NAMALWA (cell line): Measurements from ENCODE around the gene AFF3.

Source experiments
- DNase-seq: peaks from one replicate; pipeline ENCODE4 v3.0.0-alpha.2; 2015; ENCODE audit warnings: low spot score

Gene AFF3

DNA sequence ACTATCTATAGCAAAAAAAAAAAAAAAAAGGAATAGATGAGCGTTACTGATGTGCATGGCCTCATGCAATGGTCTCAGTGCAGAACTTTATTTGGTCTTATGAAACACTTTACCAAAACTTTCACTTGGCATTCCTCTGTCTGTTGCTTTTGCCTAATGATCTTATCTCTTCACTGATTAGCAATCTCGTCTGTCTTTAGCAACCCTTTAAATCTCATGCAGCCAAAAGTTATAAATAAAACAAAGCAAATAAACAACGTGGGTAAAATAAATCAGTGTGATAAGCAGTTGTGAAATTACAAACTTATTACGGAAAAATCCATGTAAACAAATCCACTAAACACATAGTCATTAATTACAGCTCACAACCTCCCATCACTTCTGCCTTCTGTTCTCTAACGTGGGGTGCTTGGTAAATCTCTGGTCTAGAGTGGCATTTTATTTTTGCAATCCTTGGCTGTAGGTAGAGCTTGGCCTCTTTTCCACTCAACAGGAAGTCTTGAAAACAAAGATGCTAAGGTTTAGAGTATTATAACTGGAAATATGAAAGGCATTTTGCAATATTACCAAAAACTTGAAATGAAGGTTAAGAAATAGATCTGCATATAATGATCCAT, 288.0 kb downstream of the AFF3 start:
- no peak for DNase-seq

DNA sequence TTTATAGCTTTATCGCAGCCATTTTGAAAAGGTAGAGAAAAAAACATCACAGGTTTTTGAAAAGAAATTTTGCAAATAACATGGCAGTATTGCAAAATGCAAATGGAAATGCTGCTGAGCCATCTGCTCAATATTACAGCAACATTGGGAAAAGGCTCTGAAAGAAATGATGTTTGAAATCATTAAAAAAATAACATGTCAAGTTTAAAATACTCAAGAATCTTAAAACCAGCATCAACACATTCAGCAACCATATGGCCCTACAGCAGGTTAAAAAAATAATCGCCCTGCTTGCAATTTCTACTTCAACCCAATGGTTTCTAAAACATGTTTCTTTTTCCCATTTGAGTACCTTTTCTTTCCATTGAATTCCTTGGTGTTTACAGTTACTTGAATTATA, 289.4 kb downstream of the AFF3 start:
- DNase-seq: no peak

DNA sequence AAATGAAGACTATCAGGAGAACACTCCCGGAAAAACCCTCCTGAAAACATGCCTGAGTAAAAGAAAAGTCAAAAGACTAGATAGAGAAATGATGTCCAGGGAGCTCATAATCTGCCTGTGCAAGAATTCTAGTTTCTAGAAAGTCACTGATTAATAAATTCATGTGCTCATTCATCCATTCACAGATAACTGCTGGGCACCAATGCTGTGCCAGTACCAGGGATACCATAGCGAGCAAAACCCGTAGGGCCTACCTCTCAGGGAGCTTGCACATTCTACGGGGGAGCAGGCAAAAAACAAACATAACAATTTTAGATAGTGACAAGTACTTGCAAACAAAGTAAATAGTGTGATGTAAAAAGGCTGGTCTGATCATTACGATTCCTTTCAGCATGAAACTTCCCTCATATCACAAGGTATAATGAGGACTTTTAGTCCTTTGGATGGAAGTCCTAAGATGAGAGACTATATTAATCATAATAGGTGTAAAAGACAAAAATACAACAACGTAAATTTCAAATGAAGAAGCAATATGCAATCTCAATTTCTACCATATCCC, 289.9 kb downstream of the AFF3 start:
- no peak for DNase-seq

DNA sequence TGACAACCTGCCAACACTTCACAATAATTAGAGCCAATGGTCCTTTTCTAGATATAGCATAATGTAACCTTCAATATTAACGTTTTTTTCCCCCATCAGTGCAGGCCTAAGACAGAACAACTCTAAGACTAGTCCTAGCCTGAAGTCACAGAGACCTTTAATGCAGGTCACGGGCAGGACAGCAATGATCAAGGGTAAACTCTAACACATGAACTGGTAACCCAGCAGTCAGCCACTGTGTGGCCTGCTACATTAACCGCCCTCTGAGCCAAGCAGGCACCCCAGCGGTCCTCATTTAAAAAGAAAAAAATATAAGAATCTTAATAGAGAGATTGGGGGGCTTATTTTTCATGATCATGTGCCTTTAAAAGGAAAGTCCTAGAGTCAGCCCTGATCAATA, 290.6 kb downstream of the AFF3 start:
- no peak for DNase-seq

DNA sequence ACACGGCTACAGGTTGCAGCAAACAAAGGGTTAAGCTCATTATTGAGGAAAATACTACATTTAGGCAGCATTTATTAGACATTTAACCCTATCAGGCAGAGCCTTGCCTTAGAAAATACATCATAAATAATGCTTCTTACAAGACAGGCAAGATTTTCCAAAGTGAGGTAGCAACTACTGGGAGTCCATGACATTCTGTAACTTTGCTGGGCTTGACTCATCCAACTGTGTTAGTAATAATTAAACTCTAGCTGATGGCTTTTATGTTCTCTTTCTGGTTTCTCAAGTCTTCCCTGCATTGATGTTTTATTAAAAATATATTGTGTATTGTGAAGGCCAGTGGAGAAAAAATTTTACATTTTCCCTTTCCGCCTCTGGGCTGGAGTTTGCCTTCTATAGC, 291.3 kb downstream of the AFF3 start:
- DNase-seq: no peak

DNA sequence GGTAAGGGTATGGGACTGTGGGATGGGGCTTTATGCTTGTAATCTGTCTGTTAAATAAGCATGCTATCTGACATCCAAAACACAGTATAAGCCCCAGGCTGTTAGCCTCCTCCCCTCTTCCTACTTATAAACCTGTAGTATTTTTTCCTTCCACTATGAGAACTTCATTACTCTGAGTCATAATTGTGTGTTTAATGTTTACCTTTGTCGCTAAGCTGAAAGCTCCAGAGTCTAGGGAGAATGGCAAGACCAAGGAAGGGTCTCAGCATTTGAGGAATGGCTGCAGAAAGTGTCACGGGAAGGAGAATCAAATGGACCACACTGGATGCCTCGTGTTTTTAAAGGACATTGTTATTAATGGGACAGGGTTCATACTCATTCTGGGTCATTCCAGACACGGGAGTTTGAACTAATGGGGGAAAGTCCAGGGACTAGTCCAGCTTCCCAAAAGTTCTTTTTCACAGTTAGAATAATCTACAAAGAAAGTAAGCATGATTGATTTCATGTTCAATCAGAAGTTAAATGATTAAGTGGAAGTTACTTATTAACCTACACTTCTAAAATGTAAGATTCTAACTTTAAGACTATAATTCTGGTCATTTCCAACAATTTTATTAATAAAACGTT, 292.2 kb downstream of the AFF3 start:
- DNase-seq: no peak

DNA sequence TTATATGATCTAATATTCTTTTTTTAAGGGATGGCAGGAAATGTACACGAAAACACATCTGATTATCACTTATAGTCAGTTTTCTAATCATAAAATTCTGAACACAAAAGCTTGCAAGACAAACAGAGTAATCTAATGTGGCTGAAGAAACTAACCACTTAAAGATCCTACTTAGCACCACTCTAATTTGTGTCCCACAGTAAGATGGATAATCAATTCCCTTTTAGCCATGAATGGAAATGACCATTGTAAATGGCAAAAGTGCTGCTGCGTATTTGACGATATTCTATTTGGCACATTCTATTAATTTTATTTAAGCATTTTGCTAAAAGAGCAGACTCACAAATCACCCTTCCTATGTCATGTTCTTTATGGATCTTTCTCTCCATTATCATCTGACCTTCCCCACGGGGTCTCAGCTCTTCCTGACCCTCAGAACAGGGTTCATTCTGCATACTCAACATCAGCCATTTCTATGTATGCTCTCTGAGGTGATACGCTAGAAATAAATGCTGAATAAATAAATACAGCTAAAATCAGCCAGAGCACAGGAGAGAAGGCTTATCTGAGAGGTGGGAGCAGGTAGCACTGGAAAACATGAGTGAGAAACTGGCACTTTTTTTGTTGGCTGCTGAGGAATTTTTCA, 295.8 kb downstream of the AFF3 start:
- DNase-seq: no peak

DNA sequence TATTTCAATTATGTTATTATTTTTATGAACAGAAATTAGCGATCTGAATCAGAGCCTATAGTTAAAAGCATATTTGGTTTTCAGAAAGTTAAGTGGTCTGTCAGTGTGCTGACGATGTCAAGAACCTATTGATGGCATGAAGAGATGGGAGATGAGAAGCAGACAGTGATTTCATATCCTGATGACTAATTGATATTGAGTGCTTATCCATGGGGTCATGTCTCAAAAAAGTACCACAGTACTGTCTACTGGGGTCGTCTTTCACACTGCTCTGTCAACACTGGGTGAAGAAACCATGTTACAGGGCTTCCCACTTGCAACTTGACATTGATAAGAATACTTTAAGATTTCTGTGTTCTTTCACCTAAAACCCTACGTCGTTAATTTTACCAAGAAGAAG, 297.1 kb downstream of the AFF3 start:
- no peak for DNase-seq

DNA sequence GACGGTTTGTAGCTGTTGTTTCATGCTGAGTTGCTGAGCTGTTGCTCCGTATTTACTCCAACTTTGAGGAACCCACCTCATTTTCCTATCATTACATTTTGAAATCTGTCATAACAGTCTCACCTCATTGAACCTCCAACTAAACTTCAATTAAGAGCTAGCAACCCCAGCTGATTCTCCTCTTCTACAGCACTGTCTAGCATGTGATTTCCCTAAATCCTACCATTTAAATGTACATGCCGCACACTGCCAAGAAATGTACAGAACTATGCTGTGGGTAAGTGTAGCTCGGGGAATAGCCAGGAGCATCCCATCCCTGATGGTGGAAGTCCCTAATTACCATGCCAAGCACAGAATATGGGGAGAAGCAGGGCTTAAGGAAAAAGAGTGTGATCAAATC, 299.9 kb downstream of the AFF3 start:
- DNase-seq: no peak

DNA sequence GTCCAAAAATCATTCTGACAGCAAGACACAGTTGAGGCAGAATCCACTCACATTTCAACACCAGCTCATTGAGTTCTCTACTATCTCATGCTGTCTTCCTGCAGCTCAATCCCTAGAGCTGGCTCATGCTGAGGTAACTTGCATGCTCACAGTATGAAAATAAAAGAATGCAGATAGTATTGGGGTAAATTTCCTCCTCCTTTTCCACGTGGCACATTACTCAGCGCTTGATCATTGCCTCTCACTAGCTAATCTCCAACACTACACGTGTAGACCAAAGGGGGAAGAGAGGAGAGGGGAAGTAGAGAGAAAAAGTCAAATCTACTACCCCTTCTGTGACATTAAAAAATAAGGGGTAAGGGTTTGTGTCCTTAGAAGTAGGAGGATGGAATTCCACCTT, 300.6 kb downstream of the AFF3 start:
- no peak for DNase-seq

DNA sequence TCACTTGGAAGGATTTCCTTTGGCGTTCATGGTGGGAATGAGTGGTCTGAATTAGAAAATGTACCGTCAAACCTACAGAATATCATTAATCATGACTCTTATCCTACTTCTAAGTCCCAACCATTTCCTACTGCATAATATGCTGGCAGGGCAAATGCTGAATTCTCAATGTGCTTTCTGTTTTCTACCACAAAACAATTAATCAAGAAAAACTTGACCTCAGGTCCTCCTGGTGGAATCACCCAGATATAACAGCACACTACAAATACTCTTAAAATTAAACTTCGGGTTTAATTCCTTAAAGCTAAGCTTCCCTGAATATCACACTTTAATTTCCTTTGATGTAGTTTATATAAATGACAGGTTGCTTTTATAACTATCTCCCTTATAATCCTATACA, 301.6 kb downstream of the AFF3 start:
- DNase-seq: no peak

DNA sequence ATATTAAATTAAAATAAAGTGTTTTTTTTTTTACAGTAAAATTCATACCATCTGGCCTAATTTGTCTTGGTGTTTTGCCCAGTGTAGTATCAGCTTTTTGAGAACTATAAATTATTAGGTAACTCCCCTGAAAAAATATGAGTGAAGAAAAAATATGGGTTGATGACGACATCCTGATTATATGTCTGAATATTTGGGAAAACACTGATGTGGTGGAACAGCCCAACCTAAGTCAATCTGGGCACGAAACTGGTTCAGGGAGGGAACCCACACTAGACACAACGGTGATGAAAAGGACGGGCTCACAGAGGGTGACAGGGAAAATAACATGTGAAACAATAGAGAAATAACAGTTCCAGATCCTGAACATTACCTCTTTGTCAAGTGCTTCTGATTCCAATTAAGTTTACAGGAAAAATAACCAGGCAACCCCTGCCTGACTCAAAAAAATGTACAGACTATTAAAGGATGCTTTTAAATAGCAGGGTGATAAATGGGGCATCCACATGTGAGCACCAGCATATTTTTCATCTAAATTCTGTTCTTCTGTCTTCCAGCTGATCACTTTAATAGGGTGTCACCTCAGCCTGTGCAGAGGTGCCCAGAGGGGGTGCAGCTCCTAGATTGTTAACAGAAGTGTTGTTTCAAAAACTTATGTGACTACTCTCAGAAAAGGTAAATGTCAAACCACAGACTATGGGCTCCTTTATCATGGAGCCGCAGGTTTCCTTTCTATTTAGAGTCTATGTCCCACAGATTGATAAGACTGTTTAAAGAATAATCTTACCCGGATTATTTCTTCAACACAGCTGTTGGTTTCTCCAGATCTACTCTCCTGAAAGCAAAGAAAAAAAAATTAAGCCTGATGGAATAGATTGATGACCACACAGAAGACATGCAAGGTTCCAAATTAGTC, 305.4 kb downstream of the AFF3 start:
- DNase-seq: no peak

DNA sequence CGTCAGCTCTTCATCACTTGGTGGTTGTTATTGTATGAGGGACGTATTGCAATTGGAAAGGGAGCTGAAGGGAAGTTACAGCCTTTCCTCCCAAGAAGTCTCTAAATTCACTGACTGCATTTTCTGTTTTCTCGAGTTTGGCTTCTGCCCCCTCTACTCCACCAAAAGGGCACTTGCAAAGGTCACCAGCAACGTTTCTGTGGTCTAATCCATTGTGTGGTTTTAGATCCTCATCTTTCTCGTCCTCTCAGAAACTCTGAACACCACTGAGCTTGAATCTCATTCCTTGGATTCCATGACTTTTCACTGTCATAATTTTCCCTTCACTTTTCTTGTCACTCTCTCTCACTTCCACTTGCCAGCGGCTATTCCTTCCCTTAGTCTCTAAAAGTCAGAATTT, 308.0 kb downstream of the AFF3 start:
- DNase-seq: no peak

DNA sequence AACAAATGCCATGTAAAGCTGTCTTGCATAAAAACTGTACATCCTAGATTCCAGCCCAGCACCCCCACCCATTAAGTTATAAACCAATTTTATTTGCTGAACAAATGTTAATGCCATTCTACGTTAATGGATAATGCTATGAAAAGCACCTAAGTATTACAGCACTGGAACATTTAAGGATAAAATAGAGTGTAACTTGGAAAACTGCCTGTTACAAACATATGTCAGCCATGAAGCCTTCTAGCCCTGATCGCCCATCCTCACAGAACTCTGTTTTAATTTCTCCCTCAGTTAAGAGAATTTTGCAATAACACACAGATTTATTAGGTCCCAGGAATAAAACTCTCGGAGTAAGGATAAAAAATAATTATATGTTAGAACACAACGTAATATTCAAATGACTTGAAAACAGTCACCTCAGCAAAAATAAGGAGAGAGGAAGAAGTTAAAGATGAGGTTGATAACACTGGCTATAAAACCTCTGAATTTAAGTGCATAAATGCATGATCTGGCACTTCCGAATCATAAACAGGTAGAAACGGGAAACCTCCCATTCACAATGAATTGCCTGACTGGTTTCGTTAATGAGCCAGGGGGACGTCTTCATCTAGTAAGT, 308.7 kb downstream of the AFF3 start:
- DNase-seq: no peak

DNA sequence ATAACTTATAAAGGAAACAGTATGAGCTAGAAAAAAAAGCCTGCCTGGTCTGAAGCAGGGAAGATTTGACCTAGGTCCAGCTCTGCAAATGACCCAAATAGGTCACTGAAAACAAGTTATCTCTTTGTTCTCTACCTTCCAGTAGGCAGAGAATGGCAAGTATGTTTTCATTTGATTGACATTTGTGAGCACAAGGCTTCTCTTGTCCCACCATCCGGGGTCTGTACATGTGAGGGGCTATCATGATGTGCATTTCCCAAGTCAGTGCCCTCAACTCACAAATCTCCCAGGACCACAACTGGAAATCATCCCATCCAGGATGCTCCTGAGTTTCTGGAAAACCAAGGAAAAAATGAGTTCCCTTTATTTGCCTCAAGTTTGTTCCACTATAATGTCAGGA, 309.5 kb downstream of the AFF3 start:
- DNase-seq: no peak

DNA sequence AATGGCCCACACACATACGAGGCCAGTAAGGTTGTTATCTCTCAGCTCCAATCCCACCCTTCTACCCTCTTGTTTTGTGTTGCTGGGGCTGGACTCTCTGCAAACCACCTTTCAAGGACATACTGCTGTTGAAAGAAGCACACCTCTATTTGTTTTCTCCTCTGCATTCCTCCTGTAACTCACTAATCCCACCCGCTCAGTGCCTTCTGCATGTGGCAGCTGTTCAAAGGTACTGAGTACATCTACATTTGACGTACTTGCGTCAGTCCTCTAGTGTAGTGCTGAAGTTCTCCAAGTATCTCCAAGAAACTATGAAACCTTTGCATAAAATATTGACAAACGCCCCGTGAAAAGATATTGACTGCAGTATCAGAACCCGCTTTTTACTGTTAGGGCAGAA, 310.6 kb downstream of the AFF3 start:
- no peak for DNase-seq

DNA sequence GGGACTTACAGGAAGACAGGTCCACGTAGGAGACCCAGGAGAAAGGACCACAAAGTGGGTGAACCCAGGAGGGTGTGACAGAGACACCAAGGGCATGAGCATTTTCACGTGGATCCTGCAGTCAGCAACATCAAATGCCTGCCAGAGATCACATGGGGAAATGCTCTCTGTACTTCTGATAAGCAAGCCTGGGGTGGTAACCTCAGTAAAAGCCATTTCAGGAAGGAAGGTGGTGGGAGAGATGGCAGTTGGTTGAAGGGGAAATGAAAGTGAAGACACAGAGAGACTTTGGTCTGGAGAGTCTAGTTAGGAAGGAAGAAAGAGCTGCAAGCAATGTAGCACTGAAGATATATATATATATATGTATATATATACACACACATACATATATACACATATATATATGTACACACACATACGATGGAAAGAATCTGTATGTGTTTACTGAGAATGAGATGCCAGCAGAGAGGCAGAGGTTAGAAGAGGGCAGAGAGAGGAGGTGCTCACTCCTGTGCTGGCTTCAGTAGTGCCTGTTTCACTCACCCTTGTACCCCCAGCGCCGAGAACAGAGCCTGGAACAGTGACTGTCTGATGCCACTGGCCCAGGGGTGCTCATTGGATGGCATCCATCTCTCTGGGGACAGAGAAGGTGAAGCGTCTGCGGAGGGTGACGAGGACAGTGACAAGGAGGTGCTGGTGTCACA, 314.9 kb downstream of the AFF3 start:
- DNase-seq: peak; percentile 50

DNA sequence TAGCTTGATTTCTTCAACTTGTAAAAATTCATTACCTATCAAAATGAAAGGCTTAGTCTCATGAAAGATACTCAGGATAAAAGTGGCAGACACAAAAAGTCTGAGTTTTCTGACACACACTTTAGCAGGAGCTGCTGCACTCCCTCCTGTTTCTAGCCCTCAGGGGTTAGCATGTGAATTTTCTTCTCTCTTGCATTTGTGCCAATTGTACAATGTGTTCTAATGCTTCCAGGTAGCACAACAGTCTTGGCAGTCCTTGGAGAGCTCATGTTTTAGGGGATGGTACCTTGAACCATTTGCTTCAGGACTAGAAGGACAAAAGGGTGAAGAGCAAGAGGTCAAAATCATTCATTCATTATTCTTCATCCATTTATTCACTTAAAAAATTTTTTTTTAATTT, 316.8 kb downstream of the AFF3 start:
- DNase-seq: no peak

DNA sequence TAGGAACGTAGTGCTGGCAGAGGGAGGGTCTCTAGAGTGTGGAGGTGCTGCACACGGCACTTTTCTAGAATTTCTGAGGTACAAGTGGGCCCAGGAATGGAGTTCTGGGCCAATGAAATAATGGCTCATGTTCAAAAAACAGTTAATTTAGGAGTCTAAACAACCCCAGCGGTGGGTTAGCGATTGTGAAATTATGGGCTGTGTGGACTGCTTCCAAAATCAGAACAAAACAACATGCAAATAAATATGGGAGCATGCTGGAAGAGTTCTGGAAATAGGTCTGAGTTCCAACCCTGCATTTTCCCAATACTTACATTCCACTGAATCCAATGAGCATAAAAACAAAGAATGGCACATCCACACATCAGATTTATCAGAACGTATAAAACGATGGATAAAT, 317.6 kb downstream of the AFF3 start:
- no peak for DNase-seq

DNA sequence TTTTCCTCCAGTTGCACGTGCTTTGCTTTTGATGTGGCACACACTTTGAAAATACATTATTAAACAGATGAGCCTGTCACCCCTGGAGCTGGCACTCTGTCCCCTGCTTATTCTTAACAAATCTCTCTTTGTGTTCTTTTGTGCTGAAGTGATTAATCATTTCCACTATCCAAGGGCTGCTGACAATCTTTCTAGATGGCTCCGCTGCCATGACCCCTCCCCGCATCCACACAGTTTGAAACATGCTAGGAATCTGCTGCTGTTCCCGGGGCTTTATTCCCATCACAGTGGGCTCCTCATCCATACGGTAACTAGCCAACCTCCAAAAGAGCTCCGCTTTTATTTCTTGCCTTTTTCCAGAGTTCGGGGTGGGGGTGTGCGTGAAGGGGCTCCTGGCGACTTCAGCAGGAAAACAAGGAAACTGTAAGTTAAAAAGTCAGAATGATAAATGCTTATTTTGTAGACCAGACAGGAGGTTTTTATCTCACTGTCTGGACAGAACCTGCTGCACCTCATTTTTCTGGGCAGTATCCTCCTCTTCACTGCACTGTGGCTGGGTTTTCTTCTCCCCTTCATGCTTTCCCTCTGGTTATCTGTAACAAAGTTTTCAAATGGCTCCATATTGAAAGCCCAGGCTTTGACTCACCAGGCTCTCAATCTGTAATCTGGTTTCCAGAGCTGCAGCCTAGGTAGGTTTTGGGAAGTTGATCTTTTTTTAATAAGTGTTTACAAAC, 319.7 kb downstream of the AFF3 start:
- DNase-seq: no peak

DNA sequence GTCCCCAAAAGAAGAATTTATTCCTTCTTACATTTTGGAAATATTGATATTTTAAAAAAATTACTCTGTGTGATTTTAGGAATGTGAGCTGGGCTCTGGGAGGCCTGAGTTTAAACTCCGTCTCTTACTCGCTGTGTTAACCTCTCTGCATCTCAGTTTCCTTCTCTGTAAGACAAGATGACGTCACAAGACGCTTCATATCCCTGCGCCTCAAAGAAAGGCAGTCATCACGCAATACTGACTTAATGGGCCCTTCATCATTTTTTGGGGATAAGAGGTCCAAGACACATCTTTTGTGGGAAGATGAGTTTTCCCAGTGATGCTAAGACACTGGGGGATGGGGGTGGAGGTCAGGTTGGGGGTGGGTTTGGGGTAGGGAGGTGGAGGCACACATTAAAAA, 320.4 kb downstream of the AFF3 start:
- no peak for DNase-seq
